GM18507 (cell line): Measurements from ENCODE around the gene IL17REL.

ENCODE experiments used
- DNase-seq: peaks from one replicate; pipeline ENCODE4 v3.0.0; 2011; ENCODE audit warnings: low read depth; ENCODE audit not compliant: insufficient read length; ENCODE audit errors: extremely low spot score
- FAIRE-seq: peaks from 2 replicates; lab custom pipeline; 2011; peaks lifted over from hg19 to GRCh38; lab: Jason Lieb, UNC

Gene IL17REL

GRCh38 chr22:50009251-50009650 lies 3.3 kb downstream of the IL17REL start:
- FAIRE-seq (no peak), DNase-seq (no peak)

GRCh38 chr22:50008151-50009040 lies 4.2 kb downstream of the IL17REL start:
- no peak for FAIRE-seq
- DNase-seq = no peak

GRCh38 chr22:50007057-50007511 lies 5.5 kb downstream of the IL17REL start:
- no peak for DNase-seq

GRCh38 chr22:50004918-50005317 lies 7.6 kb downstream of the IL17REL start:
- no peak for FAIRE-seq
- no peak for DNase-seq

More at GRCh38 chr22:50007057-50007511, 5.5 kb downstream of the IL17REL start:
- no peak for FAIRE-seq

GRCh38 chr22:50002791-50003190 lies 9.8 kb downstream of the IL17REL start:
- DNase-seq (no peak), FAIRE-seq (no peak)

- DNase-seq = no peak
- no peak for FAIRE-seq
Observed at GRCh38 chr22:50001388-50002231, 11.0 kb downstream of the IL17REL start.

GRCh38 chr22:50000587-50001387 lies 11.8 kb downstream of the IL17REL start:
- no peak for DNase-seq
- no peak for FAIRE-seq

GRCh38 chr22:49999946-50000586 lies 12.5 kb downstream of the IL17REL start:
- DNase-seq (no peak), FAIRE-seq (no peak)

- FAIRE-seq = no peak
- DNase-seq = no peak
Observed at GRCh38 chr22:49999063-49999945, 13.3 kb downstream of the IL17REL start.

GRCh38 chr22:49998718-49999062 lies 13.9 kb downstream of the IL17REL start:
- DNase-seq (no peak), FAIRE-seq (no peak)

- DNase-seq (no peak), FAIRE-seq (no peak)
Observed at GRCh38 chr22:49997932-49998717, 14.4 kb downstream of the IL17REL start.

GRCh38 chr22:49997251-49997599 lies 15.3 kb downstream of the IL17REL start:
- DNase-seq (no peak), FAIRE-seq (no peak)

- FAIRE-seq = no peak
- no peak for DNase-seq
Observed at GRCh38 chr22:49996518-49997250, 15.9 kb downstream of the IL17REL start.

GRCh38 chr22:49996119-49996517 lies 16.4 kb downstream of the IL17REL start:
- DNase-seq = no peak
- FAIRE-seq = no peak

- no peak for DNase-seq
- FAIRE-seq = no peak
Observed at GRCh38 chr22:49995361-49996118, 17.0 kb downstream of the IL17REL start.

- DNase-seq (no peak), FAIRE-seq (no peak)
Observed at GRCh38 chr22:49995041-49995360, 17.6 kb downstream of the IL17REL start.
